Nephron progenitor cell (in vitro differentiated cells): ENCODE data around the gene FAM227A.
"Not testable (repeated sequence)": the region's sequence is repeated elsewhere in the genome, so short reads cannot be mapped to it uniquely, and the experiment has no call there.

Experiments
- DNase-seq: peaks from one replicate; pipeline ENCODE4 v3.0.0; 2021
- H3K27ac Mint-ChIP-seq: 2 replicates; pipeline ENCODE4 v1.8.0; 2021; ENCODE audit warnings: mild to moderate bottlenecking, moderate library complexity, mixed read lengths
- H3K27me3 Mint-ChIP-seq: 2 replicates; pipeline ENCODE4 v1.8.0; 2021; ENCODE audit warnings: mild to moderate bottlenecking, low read depth, mixed read lengths; ENCODE audit not compliant: poor library complexity
- H3K36me3 Mint-ChIP-seq: 2 replicates; pipeline ENCODE4 v1.8.0; 2021; ENCODE audit warnings: low read depth, mixed read lengths
- H3K4me1 Mint-ChIP-seq: 2 replicates; pipeline ENCODE4 v1.8.0; 2021; ENCODE audit warnings: mixed read lengths
- H3K4me3 Mint-ChIP-seq: 2 replicates; pipeline ENCODE4 v1.8.0; 2021; ENCODE audit warnings: mild to moderate bottlenecking, moderate library complexity, mixed read lengths
- H3K9me3 Mint-ChIP-seq: 2 replicates; pipeline ENCODE4 v1.8.0; 2021; ENCODE audit warnings: mild to moderate bottlenecking, moderate library complexity, mixed read lengths
- TF ChIP-seq, protein P1 (sequence below): fragments of 200-600 bp; sonication (generic); IDR thresholded peaks from 2 replicates; pipeline ENCODE4 v1.5.0; 2021; ENCODE audit warnings: antibody characterized with exemption

The FAM227A gene

GRCh38 chr22:38602166-38602565 is 54.0 kb downstream of the FAM227A start:
- no peak for DNase-seq
- Mint-ChIP-seq H3K27ac (no peak overlapping the region), H3K36me3 (peaks cover 31% of the 10 kb centered on the region), H3K9me3 (no peaks in the 10 kb centered on the region), H3K4me1 (peaks cover 6% of the 10 kb centered on the region), H3K27me3 (no peaks in the 10 kb centered on the region), H3K4me3 (no peak overlapping the region)
- TF ChIP-seq, protein P1, sequence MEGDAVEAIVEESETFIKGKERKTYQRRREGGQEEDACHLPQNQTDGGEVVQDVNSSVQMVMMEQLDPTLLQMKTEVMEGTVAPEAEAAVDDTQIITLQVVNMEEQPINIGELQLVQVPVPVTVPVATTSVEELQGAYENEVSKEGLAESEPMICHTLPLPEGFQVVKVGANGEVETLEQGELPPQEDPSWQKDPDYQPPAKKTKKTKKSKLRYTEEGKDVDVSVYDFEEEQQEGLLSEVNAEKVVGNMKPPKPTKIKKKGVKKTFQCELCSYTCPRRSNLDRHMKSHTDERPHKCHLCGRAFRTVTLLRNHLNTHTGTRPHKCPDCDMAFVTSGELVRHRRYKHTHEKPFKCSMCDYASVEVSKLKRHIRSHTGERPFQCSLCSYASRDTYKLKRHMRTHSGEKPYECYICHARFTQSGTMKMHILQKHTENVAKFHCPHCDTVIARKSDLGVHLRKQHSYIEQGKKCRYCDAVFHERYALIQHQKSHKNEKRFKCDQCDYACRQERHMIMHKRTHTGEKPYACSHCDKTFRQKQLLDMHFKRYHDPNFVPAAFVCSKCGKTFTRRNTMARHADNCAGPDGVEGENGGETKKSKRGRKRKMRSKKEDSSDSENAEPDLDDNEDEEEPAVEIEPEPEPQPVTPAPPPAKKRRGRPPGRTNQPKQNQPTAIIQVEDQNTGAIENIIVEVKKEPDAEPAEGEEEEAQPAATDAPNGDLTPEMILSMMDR = no peak

DNA sequence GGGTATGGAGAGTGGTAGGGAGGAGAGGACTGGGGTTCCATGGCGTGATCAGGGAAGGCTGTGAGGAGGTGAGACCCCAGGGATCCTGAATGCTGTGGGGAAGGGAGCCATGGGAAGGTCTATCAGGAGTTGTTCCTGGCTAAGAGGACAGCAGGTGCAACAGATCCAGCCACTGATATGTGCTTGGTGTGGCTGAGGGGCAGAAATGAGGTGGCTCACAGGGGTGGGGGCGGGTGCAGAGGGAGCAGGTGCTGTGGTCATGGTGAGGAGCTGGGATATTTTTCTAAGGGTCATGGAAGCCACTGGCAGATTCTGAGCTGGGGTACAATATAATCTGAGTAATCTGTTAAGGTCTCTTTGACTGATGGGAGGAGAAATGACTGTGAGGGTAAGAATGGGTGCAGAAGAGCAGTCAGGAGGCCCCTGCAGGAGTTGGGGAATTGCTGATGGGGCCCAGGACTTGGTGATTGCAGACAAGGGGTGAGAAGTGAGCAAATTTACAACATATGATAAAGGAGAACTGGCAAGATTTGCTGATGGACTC is 54.9 kb downstream of the FAM227A start:
- DNase-seq = no peak
- no peaks in the 10 kb centered on the region for H3K27me3 Mint-ChIP-seq
- TF ChIP-seq, protein P1 = no peak
- H3K36me3 Mint-ChIP-seq = peaks cover 38% of the 10 kb centered on the region
- H3K27ac Mint-ChIP-seq = peak overlapping the region; percentile 10
- no peaks in the 10 kb centered on the region for H3K9me3 Mint-ChIP-seq
- H3K4me1 Mint-ChIP-seq = peaks cover 1% of the 10 kb centered on the region
- H3K4me3 Mint-ChIP-seq = no peak overlapping the region

- TF ChIP-seq, protein P1 = no peak
- Mint-ChIP-seq H3K9me3 (no peaks in the 10 kb centered on the region), H3K27ac (no peak overlapping the region), H3K27me3 (peaks cover 3% of the 10 kb centered on the region), H3K36me3 (peaks cover 46% of the 10 kb centered on the region), H3K4me3 (no peak overlapping the region), H3K4me1 (no peaks in the 10 kb centered on the region)
- DNase-seq = no peak
These were observed 56.7 kb downstream of the FAM227A start for GRCh38 chr22:38599466-38599865.

GRCh38 chr22:38582923-38583322 is 73.3 kb downstream of the FAM227A start:
- not testable (repeated sequence) for DNase-seq, H3K4me3 Mint-ChIP-seq, H3K4me1 Mint-ChIP-seq, H3K27me3 Mint-ChIP-seq, H3K27ac Mint-ChIP-seq
- H3K9me3 Mint-ChIP-seq = peaks cover 13% of the 10 kb centered on the region
- H3K36me3 Mint-ChIP-seq = peaks cover 30% of the 10 kb centered on the region

GRCh38 chr22:38578505-38578904 is 77.7 kb downstream of the FAM227A start:
- H3K36me3 Mint-ChIP-seq = no peaks in the 10 kb centered on the region
- TF ChIP-seq, protein P1 = no peak
- H3K27me3 Mint-ChIP-seq = peaks cover 10% of the 10 kb centered on the region
- no peak overlapping the region for H3K27ac Mint-ChIP-seq
- DNase-seq = no peak
- no peaks in the 10 kb centered on the region for H3K4me1 Mint-ChIP-seq
- H3K9me3 Mint-ChIP-seq = no peaks in the 10 kb centered on the region
- no peak overlapping the region for H3K4me3 Mint-ChIP-seq

DNA sequence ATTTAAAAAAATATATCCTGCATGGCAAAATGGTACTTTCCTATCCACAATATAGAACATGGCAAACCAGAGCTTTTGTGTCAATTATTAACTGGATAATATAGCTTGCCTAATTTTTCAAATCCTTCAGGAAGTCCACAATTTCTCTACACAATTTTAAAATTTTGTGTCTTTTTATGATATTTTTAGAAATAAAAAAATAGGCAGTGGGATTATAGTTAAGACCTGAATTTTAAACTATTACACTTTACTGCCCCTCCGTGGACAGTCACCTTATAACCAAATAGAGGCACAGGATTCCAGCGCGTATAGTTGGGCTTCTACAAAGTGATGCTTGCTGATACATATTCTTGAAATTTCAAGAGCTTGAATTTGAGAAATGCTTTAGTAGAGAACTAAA is 84.1 kb downstream of the FAM227A start:
- DNase-seq = peak; percentile 30
- Mint-ChIP-seq H3K27ac (no peak overlapping the region), H3K27me3 (peaks cover 21% of the 10 kb centered on the region), H3K36me3 (no peaks in the 10 kb centered on the region), H3K4me1 (peaks cover 23% of the 10 kb centered on the region), H3K9me3 (no peaks in the 10 kb centered on the region), H3K4me3 (no peak overlapping the region)
- TF ChIP-seq, protein P1 = peak; percentile 46
